ENCODE results near the gene KAT6B. TPM values are rescaled to one million over a fixed set of nuclear protein-coding genes. Genes with fewer than 3 reads are reported as not detected.
A peak's percentile ranks its signal among the peaks of the same experiment; 100 is the strongest.

Gene KAT6B
- total RNA-seq, 1 donor from 2014 or later, result 18.1 TPM

DNA sequence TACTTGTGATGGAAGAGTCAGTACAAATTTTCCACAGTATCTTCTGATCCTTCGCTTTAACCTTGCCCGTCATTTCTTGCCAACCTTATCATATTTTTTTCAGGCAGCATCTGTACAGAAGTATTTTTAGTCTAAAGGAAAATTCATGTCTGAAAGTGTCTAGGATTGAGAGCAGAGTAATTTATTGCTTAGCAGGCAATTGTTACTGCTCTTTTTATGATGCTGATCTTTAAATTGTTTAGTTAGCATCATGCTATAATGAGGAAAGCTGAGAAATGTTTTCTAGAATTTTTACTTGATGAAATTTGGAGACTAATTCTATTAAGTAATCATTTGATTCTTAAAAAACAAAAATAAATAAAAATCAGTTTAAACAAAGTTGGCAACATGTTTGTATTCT lies 20.6 kb downstream of the KAT6B start:
- Mint-ChIP-seq H3K9me3 (ENCODE audit: unreplicated experiment) (no peaks in the 10 kb centered on the region), H3K27ac (ENCODE audit: unreplicated experiment) (no peak overlapping the region), H3K27me3 (ENCODE audit: unreplicated experiment) (no peaks in the 10 kb centered on the region), H3K4me1 (ENCODE audit: unreplicated experiment) (no peaks in the 10 kb centered on the region), H3K36me3 (ENCODE audit: low read depth, unreplicated experiment) (no peaks in the 10 kb centered on the region), H3K4me3 (ENCODE audit: unreplicated experiment) (no peak overlapping the region)
- DNase-seq (ENCODE audit: low spot score), result no peak
- TF ChIP-seq, protein P1, sequence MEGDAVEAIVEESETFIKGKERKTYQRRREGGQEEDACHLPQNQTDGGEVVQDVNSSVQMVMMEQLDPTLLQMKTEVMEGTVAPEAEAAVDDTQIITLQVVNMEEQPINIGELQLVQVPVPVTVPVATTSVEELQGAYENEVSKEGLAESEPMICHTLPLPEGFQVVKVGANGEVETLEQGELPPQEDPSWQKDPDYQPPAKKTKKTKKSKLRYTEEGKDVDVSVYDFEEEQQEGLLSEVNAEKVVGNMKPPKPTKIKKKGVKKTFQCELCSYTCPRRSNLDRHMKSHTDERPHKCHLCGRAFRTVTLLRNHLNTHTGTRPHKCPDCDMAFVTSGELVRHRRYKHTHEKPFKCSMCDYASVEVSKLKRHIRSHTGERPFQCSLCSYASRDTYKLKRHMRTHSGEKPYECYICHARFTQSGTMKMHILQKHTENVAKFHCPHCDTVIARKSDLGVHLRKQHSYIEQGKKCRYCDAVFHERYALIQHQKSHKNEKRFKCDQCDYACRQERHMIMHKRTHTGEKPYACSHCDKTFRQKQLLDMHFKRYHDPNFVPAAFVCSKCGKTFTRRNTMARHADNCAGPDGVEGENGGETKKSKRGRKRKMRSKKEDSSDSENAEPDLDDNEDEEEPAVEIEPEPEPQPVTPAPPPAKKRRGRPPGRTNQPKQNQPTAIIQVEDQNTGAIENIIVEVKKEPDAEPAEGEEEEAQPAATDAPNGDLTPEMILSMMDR (IDR thresholded peaks at IDR 0.05; ENCODE audit: unreplicated experiment), result no peak

DNA sequence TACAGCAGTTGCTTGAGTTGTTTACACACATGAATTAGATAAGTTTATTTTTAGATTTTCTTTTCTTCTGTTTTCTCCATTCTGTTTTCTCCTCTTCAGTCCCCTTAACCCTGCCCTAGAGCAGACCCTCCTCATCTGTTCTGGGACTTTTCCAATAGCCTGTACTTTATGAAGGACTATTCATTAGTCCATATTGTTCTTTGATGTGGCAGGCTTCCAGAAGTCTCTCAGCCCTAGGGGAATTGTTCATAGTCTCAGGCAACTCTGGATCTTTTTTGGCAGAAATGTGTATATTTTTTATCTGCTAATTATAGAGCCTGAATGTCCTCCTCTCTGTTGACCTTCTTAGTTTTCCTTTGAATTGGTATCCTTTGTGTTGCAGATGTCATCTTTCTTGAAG lies 25.4 kb downstream of the KAT6B start:
- DNase-seq (ENCODE audit: low spot score), result no peak
- peaks cover 8% of the 10 kb centered on the region for H3K4me1 Mint-ChIP-seq (ENCODE audit: unreplicated experiment)
- no peaks in the 10 kb centered on the region for H3K27me3 Mint-ChIP-seq (ENCODE audit: unreplicated experiment)
- no peak overlapping the region for H3K4me3 Mint-ChIP-seq (ENCODE audit: unreplicated experiment)
- no peak overlapping the region for H3K27ac Mint-ChIP-seq (ENCODE audit: unreplicated experiment)
- H3K9me3 Mint-ChIP-seq (ENCODE audit: unreplicated experiment), result no peaks in the 10 kb centered on the region
- TF ChIP-seq, protein P1 (IDR thresholded peaks at IDR 0.05; ENCODE audit: unreplicated experiment), result no peak
- no peaks in the 10 kb centered on the region for H3K36me3 Mint-ChIP-seq (ENCODE audit: low read depth, unreplicated experiment)

DNA sequence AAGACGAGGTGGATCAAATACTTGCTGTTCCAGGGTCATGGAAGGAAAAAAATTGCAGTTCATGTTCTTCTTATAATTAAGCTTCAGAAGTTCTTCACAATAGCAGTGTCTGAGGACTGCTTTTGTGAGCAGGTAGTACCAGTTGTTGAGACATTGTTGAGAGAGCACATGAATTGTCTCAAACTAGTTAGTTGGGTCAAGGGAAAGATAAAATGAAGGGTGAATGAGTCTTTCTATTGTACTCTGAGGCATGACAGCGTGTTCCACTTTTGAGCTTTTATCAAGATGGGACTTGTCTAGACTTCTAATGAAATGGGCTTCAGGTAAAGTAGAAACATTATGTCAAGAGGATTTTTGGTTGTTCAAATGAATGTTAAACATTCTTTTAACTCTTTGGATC lies 26.0 kb downstream of the KAT6B start:
- H3K9me3 Mint-ChIP-seq (ENCODE audit: unreplicated experiment), result no peaks in the 10 kb centered on the region
- DNase-seq (ENCODE audit: low spot score), result no peak
- no peaks in the 10 kb centered on the region for H3K36me3 Mint-ChIP-seq (ENCODE audit: low read depth, unreplicated experiment)
- H3K27ac Mint-ChIP-seq (ENCODE audit: unreplicated experiment), result no peak overlapping the region
- H3K4me1 Mint-ChIP-seq (ENCODE audit: unreplicated experiment), result peaks cover 8% of the 10 kb centered on the region
- TF ChIP-seq, protein P1 (IDR thresholded peaks at IDR 0.05; ENCODE audit: unreplicated experiment), result no peak
- H3K27me3 Mint-ChIP-seq (ENCODE audit: unreplicated experiment), result no peaks in the 10 kb centered on the region
- no peak overlapping the region for H3K4me3 Mint-ChIP-seq (ENCODE audit: unreplicated experiment)

DNA sequence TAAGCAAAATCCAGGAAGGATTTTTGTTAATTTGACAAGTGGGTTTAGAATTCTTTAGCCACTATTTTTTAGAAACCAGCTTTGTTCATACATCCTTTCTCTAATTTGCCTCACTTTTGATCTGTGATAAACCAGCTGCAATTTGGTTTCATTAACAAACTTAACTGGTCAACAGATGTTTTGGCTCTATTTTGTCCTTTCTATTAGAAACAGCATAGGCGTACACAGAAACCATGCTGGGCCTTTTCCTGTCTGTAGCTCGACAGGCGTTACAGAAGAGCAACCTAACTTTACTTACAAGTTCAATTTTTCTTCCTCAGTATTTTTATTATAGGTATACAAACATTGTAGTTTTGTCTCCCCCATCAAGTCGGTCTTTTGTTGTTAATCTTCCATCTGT lies 28.2 kb downstream of the KAT6B start:
- H3K27ac Mint-ChIP-seq (ENCODE audit: unreplicated experiment), result no peak overlapping the region
- DNase-seq (ENCODE audit: low spot score), result no peak
- no peaks in the 10 kb centered on the region for H3K9me3 Mint-ChIP-seq (ENCODE audit: unreplicated experiment)
- no peaks in the 10 kb centered on the region for H3K27me3 Mint-ChIP-seq (ENCODE audit: unreplicated experiment)
- no peaks in the 10 kb centered on the region for H3K36me3 Mint-ChIP-seq (ENCODE audit: low read depth, unreplicated experiment)
- peaks cover 8% of the 10 kb centered on the region for H3K4me1 Mint-ChIP-seq (ENCODE audit: unreplicated experiment)
- H3K4me3 Mint-ChIP-seq (ENCODE audit: unreplicated experiment), result no peak overlapping the region
- TF ChIP-seq, protein P1 (IDR thresholded peaks at IDR 0.05; ENCODE audit: unreplicated experiment), result no peak

DNA sequence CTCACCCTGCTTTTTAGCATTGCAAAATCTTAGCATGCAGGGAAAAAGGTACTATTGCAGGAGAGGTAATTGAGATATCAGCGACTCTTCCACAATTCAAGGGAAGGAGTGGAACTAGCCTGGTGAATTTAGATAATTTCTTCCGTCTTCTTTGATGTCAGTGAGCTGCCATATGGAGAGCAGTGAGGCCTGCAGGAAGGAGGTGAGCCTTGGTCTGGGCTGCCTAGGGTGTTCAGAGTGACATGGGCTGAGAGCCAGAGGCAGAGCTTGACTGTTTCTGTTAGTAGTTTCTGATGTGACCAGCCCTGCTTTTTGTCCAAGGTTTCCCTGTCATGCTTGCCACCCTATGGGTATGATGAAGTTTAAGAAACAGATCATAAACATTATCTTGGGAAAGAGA lies 28.6 kb downstream of the KAT6B start:
- Mint-ChIP-seq H3K27me3 (ENCODE audit: unreplicated experiment) (no peaks in the 10 kb centered on the region), H3K9me3 (ENCODE audit: unreplicated experiment) (no peaks in the 10 kb centered on the region), H3K27ac (ENCODE audit: unreplicated experiment) (no peak overlapping the region), H3K4me1 (ENCODE audit: unreplicated experiment) (peaks cover 8% of the 10 kb centered on the region), H3K36me3 (ENCODE audit: low read depth, unreplicated experiment) (no peaks in the 10 kb centered on the region), H3K4me3 (ENCODE audit: unreplicated experiment) (no peak overlapping the region)
- TF ChIP-seq, protein P1 (IDR thresholded peaks at IDR 0.05; ENCODE audit: unreplicated experiment), result no peak
- DNase-seq (ENCODE audit: low spot score), result peak; percentile 3

All from endothelial cell (in vitro differentiated cells).